NCI-H510A treated with DMSO at 0.1 percent for 48 hours (cell line): ENCODE data around the gene UBE2D2.

ENCODE experiments used
- DNase-seq: peaks from one replicate; lab custom pipeline; 2025; lab: John Stamatoyannopoulos, UW

The UBE2D2 gene

DNA sequence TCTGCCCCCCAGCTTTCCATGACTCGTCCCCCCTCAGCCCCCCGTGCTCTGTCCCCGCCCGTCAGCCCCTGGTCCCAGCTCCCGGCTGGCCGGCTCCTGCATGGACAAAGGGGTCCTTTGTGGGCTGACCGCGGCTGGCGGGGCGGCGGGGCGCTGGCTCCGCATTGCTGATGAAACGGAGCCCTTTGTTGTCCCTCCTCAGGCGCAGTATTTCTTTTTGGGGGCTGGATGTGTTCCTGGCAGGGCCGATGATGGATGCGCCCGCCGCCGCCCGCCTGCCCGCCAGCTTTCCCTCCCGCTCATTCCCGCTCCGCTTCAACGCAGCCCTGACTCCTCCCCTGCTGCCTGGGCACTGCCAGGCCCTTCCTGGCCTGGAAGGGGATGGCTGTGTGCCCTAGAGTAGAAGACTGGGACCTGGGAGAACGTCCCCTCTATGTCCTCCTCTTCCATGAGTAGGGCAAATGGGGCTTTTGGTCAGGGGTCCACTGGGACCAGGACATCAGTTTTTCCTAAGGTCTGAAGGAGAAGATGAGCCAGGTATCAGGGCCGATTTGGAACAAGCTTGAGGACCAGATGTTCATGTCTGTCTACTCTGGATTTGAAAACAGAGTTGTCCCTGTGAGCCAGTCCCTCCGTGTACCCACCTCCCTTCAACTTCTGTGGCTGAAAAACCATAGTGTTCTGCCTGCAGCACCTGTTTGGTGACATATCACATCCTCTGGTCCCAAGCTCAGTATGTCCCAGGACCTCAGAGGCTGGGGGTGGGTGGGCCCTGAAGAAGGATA, 116.0 kb downstream of the UBE2D2 start:
- DNase-seq = peak; percentile 32
